K562 (cell line): ENCODE data around the gene SLC2A8. TPM values are rescaled to one million over a fixed set of nuclear protein-coding genes. Genes with fewer than 3 reads are reported as not detected.

ENCODE experiments used
- ATF4 ChIP-seq: fragments of 450-650 bp; formaldehyde crosslinking; IDR thresholded peaks from 2 replicates; pipeline ENCODE4 v1.4.0; 2022; ENCODE audit warnings: mild to moderate bottlenecking, moderate library complexity
- CBX2 ChIP-seq: fragments of 200-600 bp; sonication (generic); IDR thresholded peaks from one replicate; pipeline ENCODE4 v1.6.1; 2012; ENCODE audit warnings: mild to moderate bottlenecking, low read length, inconsistent platforms; ENCODE audit not compliant: insufficient read depth, poor library complexity, severe bottlenecking
- E2F8 ChIP-seq: fragments of 450-650 bp; IDR thresholded peaks from 2 replicates; pipeline ENCODE4 v1.7.1; 2018; ENCODE audit warnings: mild to moderate bottlenecking, low read depth; ENCODE audit not compliant: partially characterized antibody
- ETS2 ChIP-seq: IDR thresholded peaks from 2 replicates; pipeline ENCODE4 v1.6.1; 2016; ENCODE audit warnings: borderline replicate concordance, missing genetic modification characterization, mild to moderate bottlenecking, moderate library complexity, missing compliant biosample characterization; ENCODE audit not compliant: poor library complexity, severe bottlenecking
- FOXJ3 ChIP-seq: sonication (generic); formaldehyde crosslinking; IDR thresholded peaks from 2 replicates; pipeline ENCODE4 v1.4.0; 2020; ENCODE audit warnings: mild to moderate bottlenecking, missing genetic modification reagents
- FOXK1 ChIP-seq: sonication (generic); formaldehyde crosslinking; IDR thresholded peaks from 2 replicates; pipeline ENCODE4 v1.8.0; 2022; ENCODE audit warnings: missing genetic modification reagents, mild to moderate bottlenecking, borderline replicate concordance
- MCM3 ChIP-seq: fragments of 450-650 bp; IDR thresholded peaks from 2 replicates; pipeline ENCODE4 v1.6.1; 2016
- MEIS2 ChIP-seq: fragments of 450-650 bp; IDR thresholded peaks from 2 replicates; pipeline ENCODE4 v1.6.1; 2014; ENCODE audit warnings: mild to moderate bottlenecking; ENCODE audit not compliant: partially characterized antibody
- MLLT1 ChIP-seq, 2 experiments: fragments of 450-650 bp; IDR thresholded peaks; 2 replicates each; pipeline ENCODE4 v1.6.1; 2016
- MLX ChIP-seq, 2 experiments: fragments of 450-650 bp in 1 of 2; sonication (generic) in 1 of 2; formaldehyde crosslinking; conservative IDR thresholded peaks; 2 replicates each; pipeline versions ENCODE4 v1.4.0 to v1.8.1; 2020 to 2022; ENCODE audit warnings: mild to moderate bottlenecking in 1 of 2, missing genetic modification reagents in 1 of 2
- NCOA4 ChIP-seq: fragments of 450-650 bp; IDR thresholded peaks from 2 replicates; pipeline ENCODE4 v1.6.1; 2018; ENCODE audit warnings: mild to moderate bottlenecking; ENCODE audit not compliant: partially characterized antibody
- NR2C2 ChIP-seq, 2 experiments: fragments of 200-800 bp in 1 of 2; sonication (Bioruptor generic) in 1 of 2; sonication (generic) in 1 of 2; formaldehyde crosslinking in 1 of 2; IDR thresholded peaks; 2 replicates each; pipeline versions ENCODE4 v1.6.1 to v1.8.0; 2016 to 2022; ENCODE audit warnings: mild to moderate bottlenecking in 1 of 2, missing compliant biosample characterization in 1 of 2, missing genetic modification characterization in 1 of 2, missing genetic modification reagents in 1 of 2
- PHB ChIP-seq: fragments of 250-450 bp; sonication (Bioruptor Pico); IDR thresholded peaks from 2 replicates; pipeline ENCODE4 v1.5.0; 2021
- RFX5 ChIP-seq: IDR thresholded peaks from 2 replicates; pipeline ENCODE4 v1.6.1; 2011; ENCODE audit warnings: low read depth, mild to moderate bottlenecking, improper control_type of control experiment, low read length
- TRIM28 ChIP-seq: fragments of 450-650 bp; IDR thresholded peaks from 2 replicates; pipeline ENCODE4 v1.6.1; 2017
- WHSC1 ChIP-seq: IDR thresholded peaks from one replicate; pipeline ENCODE4 v1.6.1; 2012; ENCODE audit warnings: low read length, control low read depth, inconsistent platforms
- ZBTB5 ChIP-seq: fragments of 450-650 bp; IDR thresholded peaks from 2 replicates; pipeline ENCODE4 v1.6.1; 2017; ENCODE audit warnings: antibody characterized with exemption
- ZFP1 ChIP-seq: fragments of 450-650 bp; formaldehyde crosslinking; IDR thresholded peaks from 2 replicates; pipeline ENCODE4 v1.4.0; 2020; ENCODE audit warnings: mild to moderate bottlenecking, mixed read lengths
- ZNF444 ChIP-seq: fragments of 250-450 bp; sonication (Bioruptor Pico); IDR thresholded peaks from 2 replicates; pipeline ENCODE4 v1.4.0; 2020; ENCODE audit warnings: mild to moderate bottlenecking, moderate library complexity
- ZNF717 ChIP-seq: fragments of 250-450 bp; sonication (Bioruptor Pico); IDR thresholded peaks from 2 replicates; pipeline ENCODE4 v1.5.0; 2021
- polyA plus RNA-seq, 8 experiments: library from polyadenylated mRNA; depleted of rRNA in 4 of 8; stranded (reverse) in 5 of 8; unstranded in 3 of 8; fragments of >200 nt; fragmentation: Nextera tagmentation in 2 of 8; fragmentation: Illumina TruSeq in 1 of 8; extraction: Ambion mirVana in 2 of 8; extraction: Trizol in 1 of 8; gene quantifications; 2 replicates each; pipeline versions ENCODE4 v1.2.1 to v1.2.3, GENCODE V29; 2011 to 2014; ENCODE audit warnings: inconsistent platforms in 1 of 8, missing spikeins in 1 of 8
- total RNA-seq, 7 experiments: library from RNA; depleted of rRNA in 6 of 7; stranded (reverse); fragments of >200 nt in 6 of 7; fragmentation: Illumina TruSeq in 2 of 7; extraction: Trizol in 2 of 7; gene quantifications; 2 replicates each; pipeline versions ENCODE4 v1.2.1 to v1.2.3, GENCODE V29; 2011 to 2021; ENCODE audit warnings: low replicate concordance in 1 of 7

SLC2A8 gene
- total and polyA plus RNA-seq, 9 of the 15 experiments (the other 6 are each of a cell fraction or from before 2014, with no cell fraction given) = 0.13 to 12.9 (median 5.2) TPM

- TF ChIP-seq E2F8 = no peak
- no peak for TF ChIP-seq CBX2
- TF ChIP-seq RFX5 = no peak
- TF ChIP-seq ZNF717 (CRISPR knock-in tag) = no peak
- no peak for TF ChIP-seq MLLT1 (IDR thresholded peaks at IDR 0.05)
- TF ChIP-seq MEIS2 = no peak
- 0 out of 2 replicates have a peak, but pooled peaks have one; percentile 20 for TF ChIP-seq ZFP1 (CRISPR knock-in tag)
- TF ChIP-seq WHSC1 = no peak
- TF ChIP-seq ATF4 = no peak
- no peak for TF ChIP-seq FOXJ3 (CRISPR knock-in tag)
- TF ChIP-seq ZBTB5 = no peak
- TF ChIP-seq ETS2 = no peak
- no peak for TF ChIP-seq MCM3
- 0 out of 4 replicates have a peak, but pooled peaks of 1 of the 2 experiments have one; percentile 34 for TF ChIP-seq MLX (CRISPR knock-in tag; conservative IDR thresholded peaks at IDR 0.05)
- TF ChIP-seq ZNF444 (CRISPR knock-in tag) = no peak
- no peak for TF ChIP-seq PHB (CRISPR knock-in tag)
- TF ChIP-seq TRIM28 = no peak
- no peak for TF ChIP-seq NCOA4
- TF ChIP-seq FOXK1 (CRISPR knock-in tag) = no peak
- no peak for TF ChIP-seq NR2C2 (CRISPR knock-in tag; IDR thresholded peaks at IDR 0.05)
- TF ChIP-seq NR2C2 (tag; IDR thresholded peaks at IDR 0.05) = peak; percentile 78
These were observed 27.1 kb downstream of the SLC2A8 start, which contains the start of gene ZNF79 (continued) for GRCh38 chr9:127423934-127424675.
